GM12891 (cell line): Measurements from ENCODE around the gene ROGDI.

Source experiments
- POLR2A ChIP-seq: IDR thresholded peaks from 2 replicates; pipeline ENCODE4 v1.6.1; 2011; ENCODE audit warnings: low read depth, low read length, control low read depth
- POLR2AphosphoS5 ChIP-seq: IDR thresholded peaks from 2 replicates; pipeline ENCODE4 v1.6.1; 2011; ENCODE audit warnings: low read depth, low read length, control low read depth

DNA sequence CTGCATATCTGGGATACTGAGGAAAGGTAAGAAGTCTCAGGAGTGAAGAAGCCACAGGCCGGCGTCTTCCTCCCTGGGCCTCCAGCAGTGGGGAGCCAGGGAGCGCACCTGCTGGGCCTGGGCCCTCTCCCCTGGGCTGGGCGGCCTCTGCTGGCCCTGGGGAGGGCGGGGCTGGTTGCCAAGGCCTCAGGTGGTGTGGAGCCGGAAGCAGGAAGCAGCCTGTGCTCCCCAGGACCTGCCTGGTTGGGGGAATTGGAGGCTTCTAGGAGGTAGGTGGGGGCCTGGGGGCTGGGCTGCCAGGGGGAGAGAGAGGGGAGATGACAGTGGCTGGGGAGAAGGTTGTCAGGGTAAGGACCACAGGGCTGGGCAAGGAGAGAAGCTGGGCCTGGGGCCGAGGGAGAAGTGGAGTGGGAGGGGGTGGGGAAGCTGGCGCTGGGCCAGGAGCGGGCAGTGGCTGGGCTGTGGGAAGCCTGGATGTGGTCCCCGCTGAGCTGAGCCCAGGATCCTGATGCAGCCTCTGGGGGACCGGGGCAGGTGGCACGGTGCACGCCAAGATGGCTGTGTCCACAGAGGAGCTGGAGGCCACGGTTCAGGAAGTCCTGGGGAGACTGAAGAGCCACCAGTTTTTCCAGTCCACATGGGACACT, 7.1 kb downstream of the ROGDI start, which contains the start of gene SMIM22:
- TF ChIP-seq POLR2A = no peak
- TF ChIP-seq POLR2AphosphoS5 = no peak
